Mucosa of descending colon (tissue), 3 donors: ENCODE results near the gene RAD51B. TPM values are rescaled to one million over a fixed set of nuclear protein-coding genes. Genes with fewer than 3 reads are reported as not detected.

Source experiments
- ATAC-seq: fragments of 200-7000 bp; cut with Tn5 transposase; one replicate; pipeline ENCODE4 v1.9.1; 2020; ENCODE audit warnings: mild to moderate bottlenecking, moderate library complexity
- DNase-seq, 3 donors: peaks; one replicate each; pipeline ENCODE4 v3.0.0-alpha.2; 2020
- H3K36me3 ChIP-seq: fragments of 200-600 bp; one replicate; pipeline ENCODE4 v1.8.0; 2021; ENCODE audit warnings: low read depth, mild to moderate bottlenecking
- H3K4me1 ChIP-seq: fragments of 200-600 bp; one replicate; pipeline ENCODE4 v1.8.0; 2021; ENCODE audit warnings: low read depth, mild to moderate bottlenecking
- H3K4me3 ChIP-seq: fragments of 200-600 bp; one replicate; pipeline ENCODE4 v1.8.0; 2021; ENCODE audit warnings: mild to moderate bottlenecking
- H3K9me3 ChIP-seq: fragments of 200-600 bp; one replicate; pipeline ENCODE4 v1.8.0; 2021; ENCODE audit warnings: mild to moderate bottlenecking
- CTCF ChIP-seq: fragments of 200-600 bp; IDR thresholded peaks from one replicate; pipeline ENCODE4 v1.8.0; 2022; ENCODE audit warnings: antibody characterized with exemption, mild to moderate bottlenecking
- intact Hi-C, 2 donors: fragments of 100-400 bp; cut with DNase I in 1 of 2; cut with micrococcal nuclease in 1 of 2; formaldehyde crosslinking; loops; one replicate each; pipeline versions ENCODE4 v1.11.0 to v1.11.1; 2022; cut with DNase I, micrococcal nuclease
- total RNA-seq, 3 donors: library from RNA; stranded (reverse); fragmentation: NEBNext Ultra II Directional in 2 of 3; extraction: Animal tissue kit (Norgen Biotek cat#: 25700) in 2 of 3; gene quantifications; one replicate each; pipeline versions ENCODE4 v1.2.1 to v1.2.4, GENCODE V29; 2021 to 2023
- donor health status: DM: no; HTN: no; CAD: no; lungs with moderate emphysema.
- donor health status: DM: no; HTN: no; CAD: no.
- donor health status: DM: no; HTN: yes; CAD: no.

RAD51B gene
- total RNA-seq, 3 donors from 2014 or later = 15.8 to 23.3 (median 20.9) TPM

GRCh38 chr14:68146818-68147217, 327.2 kb downstream of the RAD51B start:
- no peaks in the 10 kb centered on the region for H3K36me3 ChIP-seq
- no peak for ATAC-seq
- intact Hi-C loops = loop anchor here in 1 of 2 donors (10.0 kb wide), 1 partner anchor 202 kb away; no protein-coding TSS in a partner anchor
- DNase-seq = no peak
- TF ChIP-seq CTCF = no peak
- H3K4me3 ChIP-seq = no peak overlapping the region
- peaks cover 7% of the 10 kb centered on the region for H3K9me3 ChIP-seq
- peaks cover 19% of the 10 kb centered on the region for H3K4me1 ChIP-seq

DNA sequence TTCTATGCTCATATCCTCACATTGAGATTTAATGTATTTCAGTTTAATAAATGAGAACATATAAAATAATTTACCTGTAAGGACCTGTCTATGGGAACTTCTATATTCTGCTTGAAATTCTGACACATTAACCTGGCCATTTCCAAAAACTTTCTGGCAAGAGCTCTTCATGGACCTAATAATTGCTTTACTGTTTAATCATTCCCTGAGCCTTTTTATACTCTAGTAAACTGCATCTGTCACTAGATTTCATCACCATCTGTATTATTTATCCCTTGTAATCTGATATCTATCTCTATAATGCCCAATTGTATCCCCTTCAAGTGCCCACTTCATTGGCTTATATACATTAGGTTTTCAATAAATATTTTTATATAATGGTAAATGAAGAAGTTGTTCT, 327.7 kb downstream of the RAD51B start:
- no peak for TF ChIP-seq CTCF
- intact Hi-C loops = loop anchor here in 1 of 2 donors (10.0 kb wide), 1 partner anchor 203 kb away; no protein-coding TSS in a partner anchor
- DNase-seq (no peak), ATAC-seq (no peak)
- Histone ChIP-seq H3K4me3 (no peak overlapping the region), H3K36me3 (no peaks in the 10 kb centered on the region), H3K9me3 (peaks cover 7% of the 10 kb centered on the region), H3K4me1 (peaks cover 19% of the 10 kb centered on the region)

DNA sequence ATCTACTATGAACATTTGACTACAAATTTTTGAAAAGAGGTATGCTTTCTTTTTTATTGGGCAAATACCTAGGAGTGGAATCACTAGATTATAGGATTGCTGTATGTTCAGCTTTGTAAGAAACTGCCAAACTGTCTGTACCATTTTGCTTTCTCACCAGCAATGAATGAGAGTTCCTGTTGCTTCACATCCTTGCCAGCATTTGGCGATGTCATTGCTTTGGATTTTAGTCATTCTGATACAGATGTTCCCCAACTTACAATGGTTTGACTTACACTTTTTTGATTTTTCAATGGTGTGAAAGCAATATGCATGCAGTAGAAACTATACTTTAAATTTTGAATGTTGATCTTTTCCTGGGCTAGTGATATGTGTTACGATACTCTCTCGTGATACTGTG, 328.7 kb downstream of the RAD51B start:
- ATAC-seq (no peak), DNase-seq (no peak)
- no peak for TF ChIP-seq CTCF
- peaks cover 7% of the 10 kb centered on the region for H3K9me3 ChIP-seq
- intact Hi-C loops = loop anchor here in 1 of 2 donors (10.0 kb wide), 1 partner anchor 203 kb away; no protein-coding TSS in a partner anchor
- H3K4me3 ChIP-seq = no peak overlapping the region
- no peaks in the 10 kb centered on the region for H3K36me3 ChIP-seq
- H3K4me1 ChIP-seq = peaks cover 13% of the 10 kb centered on the region

- Histone ChIP-seq H3K4me1 (peaks cover 8% of the 10 kb centered on the region), H3K36me3 (no peaks in the 10 kb centered on the region), H3K9me3 (peaks cover 7% of the 10 kb centered on the region), H3K4me3 (no peak overlapping the region)
- intact Hi-C loops = loop anchor here in 1 of 2 donors (10.0 kb wide), 1 partner anchor 204 kb away; no protein-coding TSS in a partner anchor
- TF ChIP-seq CTCF = no peak
- ATAC-seq (no peak), DNase-seq (no peak)
These were observed 329.2 kb downstream of the RAD51B start for GRCh38 chr14:68148763-68149162.

DNA sequence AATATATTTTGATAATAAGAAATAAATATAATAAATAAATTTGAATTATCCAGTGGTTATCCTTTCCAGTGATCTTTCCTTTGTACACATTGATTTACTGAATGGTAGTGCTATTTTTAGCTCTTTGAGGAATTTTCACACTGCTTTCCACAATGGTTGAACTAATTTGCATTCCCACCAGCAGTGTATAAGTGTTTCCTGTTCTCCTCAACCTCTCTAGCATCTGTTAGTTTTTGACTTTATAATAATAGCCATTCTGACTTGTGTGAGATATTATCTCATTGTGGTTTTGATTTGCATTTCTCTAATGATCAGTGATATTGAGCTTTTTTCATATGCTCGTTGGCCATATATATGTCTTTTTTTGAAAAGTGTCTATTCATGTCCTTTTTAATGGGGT, 333.7 kb downstream of the RAD51B start:
- intact Hi-C loops = no loop called here
- DNase-seq (no peak), ATAC-seq (no peak)

More for the DNA sequence above, 333.7 kb downstream of the RAD51B start:
- Histone ChIP-seq H3K9me3 (peaks cover 6% of the 10 kb centered on the region), H3K4me3 (no peak overlapping the region), H3K36me3 (no peaks in the 10 kb centered on the region), H3K4me1 (no peaks in the 10 kb centered on the region)
- TF ChIP-seq CTCF = no peak
